ENCODE measurements around the gene DAPK2.
A peak's percentile ranks its signal among the peaks of the same experiment; 100 is the strongest.

The DAPK2 gene

GRCh38 chr15:63899193-63899592 lies 147.1 kb downstream of the DAPK2 start:
- DNase-seq: no peak

- DNase-seq: no peak
Observed at GRCh38 chr15:63896336-63897115, 149.8 kb downstream of the DAPK2 start.

DNA sequence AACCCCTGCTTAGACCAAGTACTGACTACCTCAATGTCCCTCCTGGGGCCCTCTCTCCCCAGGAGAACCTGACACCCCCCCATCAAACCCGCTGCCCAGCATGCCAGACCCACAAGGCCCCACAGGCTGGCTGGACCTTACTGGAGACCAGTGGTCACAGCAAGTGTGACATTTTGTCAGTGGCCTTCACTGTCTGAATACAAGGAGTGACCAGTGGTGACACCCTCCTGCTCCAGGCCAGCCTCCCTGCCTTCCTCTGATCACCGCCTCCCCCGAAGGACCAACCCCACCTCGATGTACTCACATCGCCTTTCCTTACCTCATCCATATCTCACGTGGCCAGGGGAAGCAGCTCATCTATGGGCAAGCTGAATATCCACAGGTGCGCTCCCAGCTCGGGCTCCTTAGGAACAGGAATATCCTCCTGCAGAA lies 150.5 kb downstream of the DAPK2 start:
- DNase-seq: no peak

DNA sequence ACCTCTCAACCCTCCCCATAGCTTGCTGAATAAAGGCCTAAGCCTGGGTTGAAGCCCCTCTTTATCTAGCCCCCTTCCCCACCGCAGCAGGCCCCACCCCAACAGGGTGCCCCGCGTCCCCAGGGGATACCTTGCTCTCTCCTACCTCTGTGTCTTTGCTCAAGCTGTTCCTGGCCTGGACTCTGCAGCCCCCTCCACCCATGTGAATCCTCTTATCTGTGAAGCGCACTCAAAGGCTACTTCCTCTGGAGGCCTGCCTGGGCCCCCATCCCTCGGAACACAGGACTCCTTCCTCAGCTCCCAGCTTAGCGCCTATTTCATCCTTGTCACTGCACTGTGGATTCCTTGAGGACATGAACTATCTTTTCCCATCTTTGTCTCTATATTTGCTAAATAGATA lies 151.1 kb downstream of the DAPK2 start:
- no peak for DNase-seq

GRCh38 chr15:63894662-63894949 lies 151.7 kb downstream of the DAPK2 start:
- no peak for DNase-seq

- no peak for DNase-seq
Observed at GRCh38 chr15:63893866-63894661, 152.2 kb downstream of the DAPK2 start.

- DNase-seq: peak in 6 of 56 donors; percentile 6 to 56 (median 10)
Observed at GRCh38 chr15:63892794-63893441, 153.4 kb downstream of the DAPK2 start.

- no peak for DNase-seq
Observed at GRCh38 chr15:63891768-63892133, 154.5 kb downstream of the DAPK2 start.

DNA sequence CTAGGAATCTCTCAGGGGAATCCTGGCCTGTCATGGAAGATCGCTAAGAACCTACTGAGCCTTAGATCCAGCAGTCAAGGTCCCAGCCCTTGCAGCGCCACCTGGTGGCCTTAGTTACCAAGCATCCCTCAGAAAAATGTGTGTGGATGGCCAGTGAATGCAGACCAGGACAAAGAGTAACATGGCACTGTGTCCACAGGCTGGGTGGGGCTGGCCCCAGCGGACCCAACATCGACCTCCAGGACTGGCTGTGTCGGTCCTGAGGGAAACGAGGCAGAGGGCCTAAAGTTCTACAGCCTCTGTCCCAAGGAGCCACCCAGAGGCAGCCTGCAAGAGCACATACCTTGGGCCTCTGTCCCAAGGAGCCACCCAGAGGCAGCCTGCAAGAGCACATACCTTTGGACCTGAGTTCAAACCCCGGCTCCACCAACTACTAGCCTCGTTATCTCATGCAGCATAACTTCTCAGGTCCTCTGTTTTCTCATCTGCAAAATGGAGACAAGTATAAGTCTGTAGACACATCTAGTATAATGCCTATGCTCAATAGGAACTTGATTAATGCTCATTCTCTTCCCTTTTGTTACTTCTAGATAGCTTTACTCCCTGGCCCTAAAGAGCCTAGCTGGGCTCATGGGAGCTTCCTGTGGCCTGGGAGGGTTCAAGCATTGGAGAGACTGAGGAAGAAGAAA lies 155.1 kb downstream of the DAPK2 start:
- DNase-seq: peak in 50 of 56 donors; percentile 13 to 86 (median 54)

GRCh38 chr15:63890617-63891016 lies 155.7 kb downstream of the DAPK2 start:
- DNase-seq: no peak

DNA sequence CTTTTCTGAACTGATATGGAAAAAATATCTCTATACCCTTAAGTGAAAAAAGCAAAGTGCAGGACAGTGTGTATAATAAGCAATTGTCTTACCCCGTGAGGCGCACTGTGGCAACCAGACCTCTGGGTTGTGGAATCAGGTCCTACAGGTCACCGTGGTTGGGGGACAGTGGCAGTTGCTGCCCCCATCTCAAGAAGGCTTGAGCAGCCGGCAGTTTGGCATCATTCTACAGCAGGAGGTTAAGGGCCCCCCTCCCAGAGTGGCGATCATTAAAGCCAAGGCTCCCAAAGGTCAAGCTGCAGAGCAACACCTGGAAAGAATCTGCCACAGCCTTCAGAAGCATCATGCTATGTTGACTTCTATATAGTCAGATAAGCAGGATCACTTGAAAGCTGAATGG lies 156.5 kb downstream of the DAPK2 start:
- no peak for DNase-seq

DNA sequence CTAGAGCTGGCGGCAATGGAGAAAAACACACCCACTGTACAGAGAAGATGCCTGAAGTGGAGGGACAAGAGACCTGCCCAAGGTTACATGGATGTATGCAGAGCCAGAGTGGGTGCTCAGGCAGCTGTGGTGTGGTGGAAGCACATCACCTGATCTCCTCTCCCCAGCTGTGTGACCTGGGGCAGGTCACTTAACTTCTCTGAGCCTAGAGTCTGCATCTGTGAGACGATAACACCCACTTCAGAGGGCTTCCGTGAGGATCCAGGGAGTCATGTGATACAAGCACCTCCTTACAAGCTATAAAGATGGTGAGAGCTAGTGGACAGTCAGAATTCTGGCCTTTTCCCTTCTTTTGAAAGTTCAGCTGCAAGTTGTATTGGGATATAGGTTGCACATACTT lies 157.5 kb downstream of the DAPK2 start:
- DNase-seq: no peak

- DNase-seq: peak in 32 of 56 donors; percentile 3 to 69 (median 33)
Observed at GRCh38 chr15:63888146-63888545, 158.1 kb downstream of the DAPK2 start.

GRCh38 chr15:63887630-63888029 lies 158.7 kb downstream of the DAPK2 start:
- DNase-seq: no peak

- DNase-seq: no peak
Observed at GRCh38 chr15:63884953-63885352, 161.3 kb downstream of the DAPK2 start.

- DNase-seq: no peak
Observed at GRCh38 chr15:63881431-63881830, 164.9 kb downstream of the DAPK2 start.

DNA sequence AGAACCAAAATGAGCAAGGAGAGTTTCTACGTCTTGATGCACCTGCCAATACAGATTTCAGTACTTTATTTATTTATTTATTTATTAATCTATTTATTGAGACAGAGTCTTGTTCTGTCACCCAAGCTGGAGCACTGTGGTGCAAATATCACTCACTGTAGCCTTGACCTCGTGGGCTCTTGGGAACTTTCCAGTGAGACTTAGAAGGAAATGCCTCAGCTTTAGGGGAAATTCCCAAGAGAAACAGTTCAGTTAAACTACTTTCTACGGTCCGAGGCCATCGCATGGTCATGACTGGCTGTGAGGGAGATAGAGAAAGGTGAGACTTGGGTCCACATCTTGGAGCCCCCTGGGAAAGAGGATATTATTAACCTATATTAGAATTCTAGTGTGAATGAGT lies 165.5 kb downstream of the DAPK2 start:
- DNase-seq: no peak

- DNase-seq: no peak
Observed at GRCh38 chr15:63879995-63880394, 166.3 kb downstream of the DAPK2 start.

GRCh38 chr15:63879211-63879610 lies 167.1 kb downstream of the DAPK2 start:
- no peak for DNase-seq

DNA sequence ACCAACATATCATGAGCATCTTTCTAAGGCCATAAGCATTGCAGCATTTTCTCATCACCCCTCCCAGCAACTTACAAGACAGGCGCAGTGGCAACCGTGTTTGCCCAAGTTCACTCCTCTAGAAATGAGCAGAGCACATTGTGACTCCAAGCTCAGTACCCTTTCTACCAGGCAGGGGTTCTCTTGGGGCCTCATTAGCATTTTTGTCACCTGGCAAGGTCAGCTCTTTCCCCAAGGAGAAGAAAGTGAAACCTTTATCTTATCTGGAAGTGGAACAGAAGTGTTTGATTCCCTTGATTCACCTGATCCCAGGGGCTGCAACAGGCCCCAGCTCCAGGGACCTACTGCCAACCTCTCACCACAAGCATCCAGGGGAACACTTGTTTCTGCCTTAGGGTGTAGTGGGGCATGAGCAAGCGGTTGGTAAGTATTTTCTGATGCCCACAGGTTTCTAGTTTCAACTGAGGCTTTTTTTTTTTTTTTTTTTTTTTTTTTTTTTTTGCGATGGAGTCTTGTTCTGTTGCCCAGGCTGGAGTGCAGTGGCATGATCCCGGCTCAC lies 168.5 kb downstream of the DAPK2 start:
- DNase-seq: no peak

- no peak for DNase-seq
Observed at GRCh38 chr15:63876085-63876662, 170.1 kb downstream of the DAPK2 start.
